WTC11 (cell line): ENCODE measurements around the gene CDK5RAP2. TPM values are rescaled to one million over a fixed set of nuclear protein-coding genes. Genes with fewer than 3 reads are reported as not detected.
A peak's percentile ranks its signal among the peaks of the same experiment; 100 is the strongest.

Experiments
- ATAC-seq: fragments of 200-7000 bp; cut with Tn5 transposase; 2 replicates; pipeline ENCODE4 v1.10.0; 2021; ENCODE audit warnings: mild to moderate bottlenecking, moderate library complexity
- CTCF ChIA-PET: fragments of 300-600 bp; sonication (Branson Sonifier 250); formaldehyde crosslinking; loops from one replicate; lab custom pipeline; 2021; ENCODE audit warnings: antibody characterized with exemption; lab: Charles Lee
- POLR2A ChIA-PET: fragments of 350-600 bp; sonication (Branson Sonifier 250); formaldehyde crosslinking; loops from one replicate; lab custom pipeline; 2021; ENCODE audit warnings: antibody characterized with exemption; lab: Charles Lee
- DNase-seq: peaks from one replicate; pipeline ENCODE4 v3.0.0; 2021; ENCODE audit warnings: low spot score
- H3K27ac Mint-ChIP-seq: 2 replicates; pipeline ENCODE4 v1.8.0; 2021; ENCODE audit warnings: mixed read lengths
- H3K27me3 Mint-ChIP-seq: 2 replicates; pipeline ENCODE4 v1.8.0; 2021; ENCODE audit warnings: low read depth, mild to moderate bottlenecking, moderate library complexity, mixed read lengths
- H3K36me3 Mint-ChIP-seq: 2 replicates; pipeline ENCODE4 v1.8.0; 2021; ENCODE audit warnings: mixed read lengths
- H3K4me1 Mint-ChIP-seq: 2 replicates; pipeline ENCODE4 v1.8.0; 2022; ENCODE audit warnings: mixed read lengths
- H3K4me3 Mint-ChIP-seq: 2 replicates; pipeline ENCODE4 v1.8.0; 2021; ENCODE audit warnings: mild to moderate bottlenecking, moderate library complexity, mixed read lengths
- H3K9me3 Mint-ChIP-seq: 2 replicates; pipeline ENCODE4 v1.8.0; 2021; ENCODE audit warnings: mixed read lengths
- CBFB ChIP-seq: sonication (generic); formaldehyde crosslinking; IDR thresholded peaks from 2 replicates; pipeline ENCODE4 v1.8.1; 2022; ENCODE audit warnings: mild to moderate bottlenecking, low read depth, missing genetic modification reagents
- CDX4 ChIP-seq: fragments of 250-450 bp; sonication (Bioruptor Pico); IDR thresholded peaks from 2 replicates; pipeline ENCODE4 v1.9.0; 2021; ENCODE audit warnings: moderate library complexity, mild to moderate bottlenecking, inconsistent platforms, borderline replicate concordance
- ELF4 ChIP-seq: sonication (generic); formaldehyde crosslinking; IDR thresholded peaks from 2 replicates; pipeline ENCODE4 v1.8.1; 2022; ENCODE audit warnings: low read depth, mild to moderate bottlenecking, moderate library complexity, missing genetic modification reagents
- JAZF1 ChIP-seq: fragments of 250-450 bp; sonication (Bioruptor Pico); IDR thresholded peaks from 2 replicates; pipeline ENCODE4 v1.9.0; 2021; ENCODE audit warnings: moderate library complexity, mild to moderate bottlenecking, inconsistent platforms
- MYBL2 ChIP-seq: sonication (generic); formaldehyde crosslinking; IDR thresholded peaks from 2 replicates; pipeline ENCODE4 v1.8.1; 2023; ENCODE audit warnings: mild to moderate bottlenecking, moderate library complexity, missing genetic modification reagents
- NFATC4 ChIP-seq: fragments of 250-450 bp; sonication (Bioruptor Pico); IDR thresholded peaks from 2 replicates; pipeline ENCODE4 v1.9.0; 2021; ENCODE audit warnings: mild to moderate bottlenecking
- NFE2L1 ChIP-seq: sonication (generic); formaldehyde crosslinking; IDR thresholded peaks from 2 replicates; pipeline ENCODE4 v1.8.1; 2023; ENCODE audit warnings: missing genetic modification reagents
- NR2C2 ChIP-seq: sonication (generic); formaldehyde crosslinking; IDR thresholded peaks from 2 replicates; pipeline ENCODE4 v1.8.0; 2022; ENCODE audit warnings: mild to moderate bottlenecking, missing genetic modification reagents
- RELA ChIP-seq: sonication (generic); formaldehyde crosslinking; IDR thresholded peaks from 2 replicates; pipeline ENCODE4 v1.8.1; 2022; ENCODE audit warnings: missing genetic modification reagents, mild to moderate bottlenecking, borderline replicate concordance
- SOX15 ChIP-seq: fragments of 250-450 bp; sonication (Bioruptor Pico); IDR thresholded peaks from 2 replicates; pipeline ENCODE4 v1.9.0; 2021; ENCODE audit warnings: mild to moderate bottlenecking
- TEAD1 ChIP-seq: sonication (generic); formaldehyde crosslinking; IDR thresholded peaks from 2 replicates; pipeline ENCODE4 v1.8.0; 2022; ENCODE audit warnings: mild to moderate bottlenecking, missing genetic modification reagents
- TEAD4 ChIP-seq: sonication (generic); formaldehyde crosslinking; IDR thresholded peaks from 2 replicates; pipeline ENCODE4 v1.8.0; 2022; ENCODE audit warnings: mild to moderate bottlenecking, missing genetic modification reagents
- TP53 ChIP-seq: sonication (generic); formaldehyde crosslinking; IDR thresholded peaks from 2 replicates; pipeline ENCODE4 v1.8.1; 2023; ENCODE audit warnings: mild to moderate bottlenecking, missing genetic modification reagents
- USF1 ChIP-seq: sonication (generic); formaldehyde crosslinking; IDR thresholded peaks from 2 replicates; pipeline ENCODE4 v1.8.0; 2022; ENCODE audit warnings: mild to moderate bottlenecking, missing genetic modification reagents
- USF2 ChIP-seq: sonication (generic); formaldehyde crosslinking; IDR thresholded peaks from 2 replicates; pipeline ENCODE4 v1.8.1; 2023; ENCODE audit warnings: mild to moderate bottlenecking, missing genetic modification reagents, moderate library complexity
- ZNF219 ChIP-seq: sonication (generic); formaldehyde crosslinking; IDR thresholded peaks from 2 replicates; pipeline ENCODE4 v1.8.0; 2023; ENCODE audit warnings: missing genetic modification reagents, mild to moderate bottlenecking, borderline replicate concordance
- ZNF263 ChIP-seq: sonication (generic); formaldehyde crosslinking; IDR thresholded peaks from 2 replicates; pipeline ENCODE4 v1.8.1; 2022; ENCODE audit warnings: low read depth, mild to moderate bottlenecking, moderate library complexity, missing genetic modification reagents
- ZNF317 ChIP-seq: sonication (generic); formaldehyde crosslinking; IDR thresholded peaks from 2 replicates; pipeline ENCODE4 v1.8.1; 2023; ENCODE audit warnings: low read depth, mild to moderate bottlenecking, moderate library complexity, missing genetic modification reagents, borderline replicate concordance
- ZNF396 ChIP-seq: fragments of 250-450 bp; sonication (Bioruptor Pico); IDR thresholded peaks from 2 replicates; pipeline ENCODE4 v1.8.0; 2021; ENCODE audit warnings: mild to moderate bottlenecking, moderate library complexity, borderline replicate concordance
- ZNF423 ChIP-seq: fragments of 250-450 bp; sonication (Bioruptor Pico); IDR thresholded peaks from 2 replicates; pipeline ENCODE4 v2.1.2; 2022; ENCODE audit warnings: mild to moderate bottlenecking, moderate library complexity
- ZNF512 ChIP-seq: sonication (generic); formaldehyde crosslinking; IDR thresholded peaks from 2 replicates; pipeline ENCODE4 v1.8.1; 2022; ENCODE audit warnings: missing genetic modification reagents, borderline replicate concordance
- total RNA-seq: library from RNA; stranded (reverse); gene quantifications from 3 replicates; pipeline ENCODE4 v1.2.3, GENCODE V29; 2021
- TF ChIP-seq, protein P1 (sequence below): sonication (generic); formaldehyde crosslinking; IDR thresholded peaks from 2 replicates; pipeline ENCODE4 v1.8.1; 2022; ENCODE audit warnings: mild to moderate bottlenecking, moderate library complexity, missing genetic modification reagents
- TF ChIP-seq, protein P2 (sequence below): sonication (generic); formaldehyde crosslinking; IDR thresholded peaks from 2 replicates; pipeline ENCODE4 v1.8.0; 2023; ENCODE audit warnings: missing genetic modification reagents
- TF ChIP-seq, protein P3 (sequence below): sonication (generic); formaldehyde crosslinking; IDR thresholded peaks from 2 replicates; pipeline ENCODE4 v1.8.0; 2022; ENCODE audit warnings: mild to moderate bottlenecking, missing genetic modification reagents
- TF ChIP-seq, protein P4 (sequence below): sonication (generic); formaldehyde crosslinking; IDR thresholded peaks from 2 replicates; pipeline ENCODE4 v1.8.0; 2023; ENCODE audit warnings: missing genetic modification reagents, mild to moderate bottlenecking, borderline replicate concordance
- TF ChIP-seq, protein P5 (sequence below): fragments of 250-450 bp; sonication (Bioruptor Pico); IDR thresholded peaks from 2 replicates; pipeline ENCODE4 v1.9.0; 2021; ENCODE audit warnings: mild to moderate bottlenecking

CDK5RAP2 gene
- total RNA-seq, 1 experiment from 2014 or later, result 48.3 TPM

- DNase-seq (no peak), ATAC-seq (no peak)
- peaks cover 40% of the 10 kb centered on the region for H3K36me3 Mint-ChIP-seq
- ChIA-PET POLR2A (no interaction called here), CTCF (no interaction called here)
- H3K4me1 Mint-ChIP-seq, result no peaks in the 10 kb centered on the region
- H3K27me3 Mint-ChIP-seq, result no peaks in the 10 kb centered on the region
- H3K9me3 Mint-ChIP-seq, result no peaks in the 10 kb centered on the region
- H3K27ac Mint-ChIP-seq, result peak overlapping the region; percentile 2; the same call in 1 of the 2 replicates
- TF ChIP-seq ZNF263 (CRISPR knock-in tag) (no peak), NFATC4 (CRISPR knock-in tag) (no peak), USF2 (CRISPR knock-in tag) (no peak), NFE2L1 (no peak), ZNF317 (CRISPR knock-in tag) (no peak), TEAD1 (CRISPR knock-in tag) (no peak), TP53 (CRISPR knock-in tag) (no peak), ZNF423 (CRISPR knock-in tag) (no peak), CBFB (no peak), SOX15 (no peak), RELA (CRISPR knock-in tag) (no peak), MYBL2 (CRISPR knock-in tag) (no peak), ZNF396 (CRISPR knock-in tag) (no peak), NR2C2 (no peak), CDX4 (CRISPR knock-in tag) (no peak)
- TF ChIP-seq, protein P1, sequence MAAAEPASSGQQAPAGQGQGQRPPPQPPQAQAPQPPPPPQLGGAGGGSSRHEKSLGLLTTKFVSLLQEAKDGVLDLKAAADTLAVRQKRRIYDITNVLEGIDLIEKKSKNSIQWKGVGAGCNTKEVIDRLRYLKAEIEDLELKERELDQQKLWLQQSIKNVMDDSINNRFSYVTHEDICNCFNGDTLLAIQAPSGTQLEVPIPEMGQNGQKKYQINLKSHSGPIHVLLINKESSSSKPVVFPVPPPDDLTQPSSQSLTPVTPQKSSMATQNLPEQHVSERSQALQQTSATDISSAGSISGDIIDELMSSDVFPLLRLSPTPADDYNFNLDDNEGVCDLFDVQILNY, result no peak
- TF ChIP-seq, protein P2, sequence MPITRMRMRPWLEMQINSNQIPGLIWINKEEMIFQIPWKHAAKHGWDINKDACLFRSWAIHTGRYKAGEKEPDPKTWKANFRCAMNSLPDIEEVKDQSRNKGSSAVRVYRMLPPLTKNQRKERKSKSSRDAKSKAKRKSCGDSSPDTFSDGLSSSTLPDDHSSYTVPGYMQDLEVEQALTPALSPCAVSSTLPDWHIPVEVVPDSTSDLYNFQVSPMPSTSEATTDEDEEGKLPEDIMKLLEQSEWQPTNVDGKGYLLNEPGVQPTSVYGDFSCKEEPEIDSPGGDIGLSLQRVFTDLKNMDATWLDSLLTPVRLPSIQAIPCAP (CRISPR knock-in tag), result no peak
- no peak overlapping the region for H3K4me3 Mint-ChIP-seq
Observed at GRCh38 chr9:120473608-120474007, 106.4 kb downstream of the CDK5RAP2 start.

GRCh38 chr9:120465685-120466407, 114.1 kb downstream of the CDK5RAP2 start:
- no peaks in the 10 kb centered on the region for H3K27me3 Mint-ChIP-seq
- DNase-seq, result no peak
- H3K9me3 Mint-ChIP-seq, result no peaks in the 10 kb centered on the region
- peaks cover 19% of the 10 kb centered on the region for H3K36me3 Mint-ChIP-seq
- no peak for ATAC-seq
- peaks cover 7% of the 10 kb centered on the region for H3K4me1 Mint-ChIP-seq
- H3K27ac Mint-ChIP-seq, result no peak overlapping the region
- no peak overlapping the region for H3K4me3 Mint-ChIP-seq
- CTCF ChIA-PET, result no interaction called here
- POLR2A ChIA-PET, result no interaction called here
- no peak for TF ChIP-seq JAZF1
- no peak for TF ChIP-seq USF1 (CRISPR knock-in tag)
- TF ChIP-seq, protein P3, sequence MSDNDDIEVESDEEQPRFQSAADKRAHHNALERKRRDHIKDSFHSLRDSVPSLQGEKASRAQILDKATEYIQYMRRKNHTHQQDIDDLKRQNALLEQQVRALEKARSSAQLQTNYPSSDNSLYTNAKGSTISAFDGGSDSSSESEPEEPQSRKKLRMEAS (CRISPR knock-in tag), result no peak
- TF ChIP-seq NFATC4 (CRISPR knock-in tag), result no peak
- TF ChIP-seq TEAD4 (CRISPR knock-in tag), result no peak
- no peak for TF ChIP-seq MYBL2 (CRISPR knock-in tag)
- TF ChIP-seq ZNF219, result no peak
- TF ChIP-seq ZNF423 (CRISPR knock-in tag), result no peak
- TF ChIP-seq, protein P4, sequence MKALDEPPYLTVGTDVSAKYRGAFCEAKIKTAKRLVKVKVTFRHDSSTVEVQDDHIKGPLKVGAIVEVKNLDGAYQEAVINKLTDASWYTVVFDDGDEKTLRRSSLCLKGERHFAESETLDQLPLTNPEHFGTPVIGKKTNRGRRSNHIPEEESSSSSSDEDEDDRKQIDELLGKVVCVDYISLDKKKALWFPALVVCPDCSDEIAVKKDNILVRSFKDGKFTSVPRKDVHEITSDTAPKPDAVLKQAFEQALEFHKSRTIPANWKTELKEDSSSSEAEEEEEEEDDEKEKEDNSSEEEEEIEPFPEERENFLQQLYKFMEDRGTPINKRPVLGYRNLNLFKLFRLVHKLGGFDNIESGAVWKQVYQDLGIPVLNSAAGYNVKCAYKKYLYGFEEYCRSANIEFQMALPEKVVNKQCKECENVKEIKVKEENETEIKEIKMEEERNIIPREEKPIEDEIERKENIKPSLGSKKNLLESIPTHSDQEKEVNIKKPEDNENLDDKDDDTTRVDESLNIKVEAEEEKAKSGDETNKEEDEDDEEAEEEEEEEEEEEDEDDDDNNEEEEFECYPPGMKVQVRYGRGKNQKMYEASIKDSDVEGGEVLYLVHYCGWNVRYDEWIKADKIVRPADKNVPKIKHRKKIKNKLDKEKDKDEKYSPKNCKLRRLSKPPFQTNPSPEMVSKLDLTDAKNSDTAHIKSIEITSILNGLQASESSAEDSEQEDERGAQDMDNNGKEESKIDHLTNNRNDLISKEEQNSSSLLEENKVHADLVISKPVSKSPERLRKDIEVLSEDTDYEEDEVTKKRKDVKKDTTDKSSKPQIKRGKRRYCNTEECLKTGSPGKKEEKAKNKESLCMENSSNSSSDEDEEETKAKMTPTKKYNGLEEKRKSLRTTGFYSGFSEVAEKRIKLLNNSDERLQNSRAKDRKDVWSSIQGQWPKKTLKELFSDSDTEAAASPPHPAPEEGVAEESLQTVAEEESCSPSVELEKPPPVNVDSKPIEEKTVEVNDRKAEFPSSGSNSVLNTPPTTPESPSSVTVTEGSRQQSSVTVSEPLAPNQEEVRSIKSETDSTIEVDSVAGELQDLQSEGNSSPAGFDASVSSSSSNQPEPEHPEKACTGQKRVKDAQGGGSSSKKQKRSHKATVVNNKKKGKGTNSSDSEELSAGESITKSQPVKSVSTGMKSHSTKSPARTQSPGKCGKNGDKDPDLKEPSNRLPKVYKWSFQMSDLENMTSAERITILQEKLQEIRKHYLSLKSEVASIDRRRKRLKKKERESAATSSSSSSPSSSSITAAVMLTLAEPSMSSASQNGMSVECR (CRISPR knock-in tag), result no peak
- no peak for TF ChIP-seq ZNF512
- TF ChIP-seq, protein P5, sequence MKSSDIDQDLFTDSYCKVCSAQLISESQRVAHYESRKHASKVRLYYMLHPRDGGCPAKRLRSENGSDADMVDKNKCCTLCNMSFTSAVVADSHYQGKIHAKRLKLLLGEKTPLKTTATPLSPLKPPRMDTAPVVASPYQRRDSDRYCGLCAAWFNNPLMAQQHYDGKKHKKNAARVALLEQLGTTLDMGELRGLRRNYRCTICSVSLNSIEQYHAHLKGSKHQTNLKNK (CRISPR knock-in tag), result no peak
- TF ChIP-seq ELF4 (CRISPR knock-in tag), result no peak
